NCI-H187 treated with DMSO at 0.1 percent for 48 hours (cell line): ENCODE measurements around the gene PTPRD.

Source experiments
- DNase-seq: peaks from one replicate; lab custom pipeline; 2025; lab: John Stamatoyannopoulos, UW

PTPRD gene

GRCh38 chr9:9752722-9753121 lies 860.1 kb downstream of the PTPRD start:
- no peak for DNase-seq

GRCh38 chr9:9751996-9752395 lies 860.8 kb downstream of the PTPRD start:
- no peak for DNase-seq

GRCh38 chr9:9750719-9751118 lies 862.1 kb downstream of the PTPRD start:
- DNase-seq, result no peak

GRCh38 chr9:9749591-9749990 lies 863.2 kb downstream of the PTPRD start:
- no peak for DNase-seq

- no peak for DNase-seq
These were observed 865.0 kb downstream of the PTPRD start for GRCh38 chr9:9747787-9748186.

GRCh38 chr9:9746826-9747225 lies 866.0 kb downstream of the PTPRD start:
- DNase-seq, result no peak

- DNase-seq, result no peak
These were observed 869.0 kb downstream of the PTPRD start for GRCh38 chr9:9743822-9744221.

- no peak for DNase-seq
These were observed 882.6 kb downstream of the PTPRD start for GRCh38 chr9:9730174-9730573.

- DNase-seq, result no peak
These were observed 883.7 kb downstream of the PTPRD start for GRCh38 chr9:9729082-9729481.

GRCh38 chr9:9719373-9720112 lies 893.3 kb downstream of the PTPRD start:
- no peak for DNase-seq

- DNase-seq, result no peak
These were observed 894.1 kb downstream of the PTPRD start for GRCh38 chr9:9718691-9719090.

- DNase-seq, result no peak
These were observed 933.4 kb downstream of the PTPRD start for GRCh38 chr9:9679433-9679832.

GRCh38 chr9:9674461-9674860 lies 938.3 kb downstream of the PTPRD start:
- no peak for DNase-seq

GRCh38 chr9:9670454-9670853 lies 942.3 kb downstream of the PTPRD start:
- DNase-seq, result no peak

GRCh38 chr9:9645006-9645405 lies 967.8 kb downstream of the PTPRD start:
- DNase-seq, result no peak

- DNase-seq, result no peak
These were observed 981.5 kb downstream of the PTPRD start for GRCh38 chr9:9631284-9631683.

GRCh38 chr9:9625248-9625647 lies 987.6 kb downstream of the PTPRD start:
- no peak for DNase-seq

- no peak for DNase-seq
These were observed 989.3 kb downstream of the PTPRD start for GRCh38 chr9:9623506-9623905.

- no peak for DNase-seq
These were observed 991.4 kb downstream of the PTPRD start for GRCh38 chr9:9621355-9621940.

GRCh38 chr9:9620736-9621135 lies 992.1 kb downstream of the PTPRD start:
- DNase-seq, result no peak

GRCh38 chr9:9615086-9615485 lies 997.7 kb downstream of the PTPRD start:
- no peak for DNase-seq

GRCh38 chr9:9614607-9615006 lies 998.2 kb downstream of the PTPRD start:
- no peak for DNase-seq

- no peak for DNase-seq
These were observed 1000.0 kb downstream of the PTPRD start for GRCh38 chr9:9612755-9613154.

GRCh38 chr9:9612270-9612669 lies 1000.5 kb downstream of the PTPRD start:
- peak; percentile 55 for DNase-seq
